NCI-H748 (cell line): ENCODE data around the gene AJM1.
A peak's percentile ranks its signal among the peaks of the same experiment; 100 is the strongest.
"Not testable (repeated sequence)": the region's sequence is repeated elsewhere in the genome, so short reads cannot be mapped to it uniquely, and the experiment has no call there.

Experiments
- DNase-seq: peaks from one replicate; lab custom pipeline; 2025; ENCODE audit not compliant: unreplicated experiment; lab: John Stamatoyannopoulos, UW

AJM1 gene

DNA sequence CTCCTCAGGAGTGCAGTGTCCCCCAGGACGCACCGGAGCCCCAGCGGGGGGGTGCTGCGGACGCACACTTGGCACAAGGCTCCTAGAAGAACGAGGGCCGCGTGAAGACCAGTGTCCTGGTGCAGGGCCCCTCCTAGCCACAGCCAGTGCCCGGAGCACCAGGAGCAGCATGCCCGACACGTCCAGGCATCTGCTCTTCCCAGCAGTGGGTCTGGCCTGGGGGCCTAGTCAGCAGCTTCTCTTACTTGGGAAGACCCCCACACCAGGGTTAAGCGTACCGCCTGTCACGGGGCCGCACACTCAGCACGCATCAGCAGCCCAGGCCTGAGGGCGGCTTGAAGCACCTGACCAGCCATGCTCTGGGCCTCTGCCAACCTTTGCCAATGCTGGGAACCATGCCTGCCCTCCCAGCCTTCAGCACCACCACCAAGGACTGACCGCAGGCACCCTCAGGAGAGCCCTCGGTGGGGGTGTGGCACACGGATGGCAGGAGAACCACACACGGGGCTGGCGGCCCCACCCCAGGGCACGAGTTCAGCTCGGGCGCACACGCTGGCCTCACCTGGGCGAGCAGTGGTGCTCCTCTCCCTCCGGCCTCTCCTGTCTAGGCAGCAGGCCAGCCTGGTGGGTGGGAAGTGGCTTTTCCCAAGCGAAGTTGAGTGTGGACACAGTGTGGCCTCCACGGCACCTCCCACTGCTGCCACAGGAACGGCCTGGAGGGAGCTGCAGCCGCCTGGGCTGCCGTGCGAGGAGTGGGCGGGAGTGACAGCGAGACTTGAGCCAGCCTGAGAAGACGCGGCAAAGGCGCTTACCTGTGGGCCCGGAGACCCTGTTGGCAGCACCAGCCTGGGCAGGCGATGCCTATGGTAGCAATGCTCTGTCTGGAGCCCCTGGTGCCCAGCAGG lies 12.0 kb upstream of the AJM1 start:
- DNase-seq = no peak

- DNase-seq = no peak
Observed at GRCh38 chr9:136831002-136831719, 11.1 kb upstream of the AJM1 start.

DNA sequence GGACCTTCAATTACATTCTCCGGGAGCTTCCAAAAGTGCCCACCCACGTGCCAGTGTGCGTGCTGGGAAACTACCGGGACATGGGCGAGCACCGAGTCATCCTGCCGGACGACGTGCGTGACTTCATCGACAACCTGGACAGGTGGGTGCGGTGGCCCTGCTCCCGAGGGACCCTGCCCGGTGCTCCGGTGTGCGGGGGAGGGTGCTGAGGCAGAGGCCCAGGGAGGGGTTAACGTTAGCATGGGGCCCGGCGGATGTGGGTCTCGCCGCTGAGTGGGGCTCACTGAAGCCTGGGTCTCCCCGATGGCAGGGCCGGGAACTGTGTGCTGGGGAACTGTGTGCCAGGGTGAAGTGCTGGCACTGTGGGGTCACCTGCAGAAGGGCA lies 10.6 kb upstream of the AJM1 start:
- DNase-seq = no peak

DNA sequence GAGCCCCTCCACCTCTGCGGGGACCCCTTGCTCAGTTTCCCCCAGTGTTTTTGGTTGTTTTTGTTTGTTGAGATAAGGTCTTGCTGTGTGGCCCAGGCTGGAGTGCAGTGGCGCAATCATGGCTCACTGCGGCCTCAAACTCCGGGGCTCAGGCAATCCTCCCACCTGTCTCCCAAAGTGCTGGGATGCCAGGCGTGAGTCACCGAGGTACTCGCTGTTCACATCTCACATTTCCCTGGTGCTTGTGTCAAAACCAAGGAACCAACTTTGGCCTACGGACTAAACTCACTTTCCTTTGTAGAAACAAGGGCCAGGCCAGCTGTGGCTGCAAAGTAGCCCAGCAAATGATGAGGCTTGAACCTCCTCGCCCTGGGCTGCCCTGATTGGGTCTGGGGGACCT lies 9.7 kb upstream of the AJM1 start:
- no peak for DNase-seq

GRCh38 chr9:136833381-136834048 lies 8.8 kb upstream of the AJM1 start:
- DNase-seq = not testable (repeated sequence)

- DNase-seq = no peak
Observed at GRCh38 chr9:136835162-136835931, 6.9 kb upstream of the AJM1 start.

DNA sequence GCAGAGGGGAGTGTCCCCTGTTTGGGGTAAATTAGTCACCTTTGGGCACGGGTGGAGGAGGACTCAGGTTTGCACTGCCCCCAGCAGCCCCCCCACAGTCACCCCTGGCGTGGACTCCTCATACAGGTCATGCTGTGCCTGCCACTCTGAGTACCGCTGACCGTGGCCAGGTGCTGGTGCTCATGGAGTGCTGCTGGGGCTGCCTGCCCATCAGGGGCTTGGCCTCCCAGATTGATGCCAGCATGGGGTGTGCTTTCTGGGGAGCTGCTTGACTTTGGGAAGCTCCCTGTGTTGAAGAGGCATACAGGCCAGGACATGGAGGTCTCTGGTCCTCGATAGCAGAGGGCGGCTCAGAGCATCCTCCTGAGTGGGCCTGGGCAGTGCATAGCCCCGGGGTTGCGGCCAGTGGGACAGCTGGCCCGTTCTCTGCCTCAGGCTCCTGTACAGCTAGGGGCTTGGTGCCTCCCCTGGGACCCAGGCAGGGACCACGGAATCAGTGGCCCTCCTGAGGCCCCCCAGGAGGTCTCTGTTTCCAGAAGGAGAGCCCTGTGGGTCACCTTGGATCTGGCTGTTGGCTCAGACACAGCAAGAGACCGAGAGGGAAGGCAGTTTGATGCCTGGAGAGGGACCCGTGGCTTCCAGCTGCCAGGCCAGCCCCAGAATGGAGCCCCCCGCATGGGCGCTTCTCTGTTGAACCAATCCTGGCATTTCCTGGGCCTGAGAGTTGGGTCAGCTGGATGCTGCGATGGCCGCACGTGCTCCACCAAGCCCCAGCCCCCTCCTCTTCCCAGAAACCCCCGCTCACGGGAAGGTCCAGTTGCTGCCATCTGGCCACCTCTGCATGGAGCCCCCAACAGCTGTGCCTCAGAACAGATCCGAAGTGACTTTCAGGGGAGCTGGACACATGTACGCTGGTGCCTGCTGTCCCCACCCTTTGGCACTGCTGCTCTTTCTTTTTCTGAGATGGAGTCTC lies 6.1 kb upstream of the AJM1 start:
- DNase-seq = no peak

DNA sequence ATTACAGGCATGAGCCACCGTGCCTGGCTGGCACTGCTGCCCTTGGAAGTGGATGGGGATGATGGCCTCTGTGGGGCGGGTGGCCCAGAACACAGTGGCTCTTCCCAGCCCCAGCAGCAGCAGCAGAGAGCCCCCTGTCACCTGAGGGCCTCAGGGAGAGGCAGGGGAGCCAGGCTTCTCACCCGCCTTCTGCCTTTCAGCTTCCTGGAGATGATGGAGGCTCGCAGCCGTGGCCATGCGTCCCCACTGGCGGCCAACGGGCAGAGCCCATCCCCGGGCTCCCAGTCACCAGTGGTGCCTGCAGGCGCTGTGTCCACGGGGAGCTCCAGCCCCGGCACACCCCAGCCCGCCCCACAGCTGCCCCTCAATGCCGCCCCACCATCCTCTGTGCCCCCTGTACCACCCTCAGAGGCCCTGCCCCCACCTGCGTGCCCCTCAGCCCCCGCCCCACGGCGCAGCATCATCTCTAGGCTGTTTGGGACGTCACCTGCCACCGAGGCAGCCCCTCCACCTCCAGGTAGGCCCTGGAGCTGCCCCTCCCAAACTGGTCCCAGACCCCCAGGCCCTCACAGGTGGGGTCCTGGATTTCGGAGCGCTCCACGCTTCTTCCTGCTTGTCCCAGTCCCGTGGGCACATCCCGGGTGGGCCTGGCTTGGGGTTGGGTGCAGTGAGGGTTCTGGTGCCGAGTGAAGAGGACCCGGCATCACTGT lies 5.0 kb upstream of the AJM1 start:
- no peak for DNase-seq

DNA sequence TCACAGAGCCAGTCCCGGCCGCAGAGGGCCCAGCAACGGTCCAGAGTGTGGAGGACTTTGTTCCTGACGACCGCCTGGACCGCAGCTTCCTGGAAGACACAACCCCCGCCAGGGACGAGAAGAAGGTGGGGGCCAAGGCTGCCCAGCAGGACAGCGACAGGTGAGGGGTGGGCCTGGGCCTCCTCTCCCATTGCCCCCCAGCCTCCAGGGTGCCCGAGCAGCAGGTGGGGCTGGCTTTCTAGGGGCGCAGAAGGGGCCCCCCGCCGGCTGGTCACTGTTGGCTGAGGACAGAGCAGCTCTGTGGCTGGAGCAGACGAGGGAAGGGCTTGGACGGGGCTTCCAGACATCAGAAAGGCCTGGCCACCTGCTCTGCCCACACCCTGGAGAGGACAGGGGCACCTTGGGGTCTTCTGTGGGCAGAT lies 4.4 kb upstream of the AJM1 start:
- not testable (repeated sequence) for DNase-seq

DNA sequence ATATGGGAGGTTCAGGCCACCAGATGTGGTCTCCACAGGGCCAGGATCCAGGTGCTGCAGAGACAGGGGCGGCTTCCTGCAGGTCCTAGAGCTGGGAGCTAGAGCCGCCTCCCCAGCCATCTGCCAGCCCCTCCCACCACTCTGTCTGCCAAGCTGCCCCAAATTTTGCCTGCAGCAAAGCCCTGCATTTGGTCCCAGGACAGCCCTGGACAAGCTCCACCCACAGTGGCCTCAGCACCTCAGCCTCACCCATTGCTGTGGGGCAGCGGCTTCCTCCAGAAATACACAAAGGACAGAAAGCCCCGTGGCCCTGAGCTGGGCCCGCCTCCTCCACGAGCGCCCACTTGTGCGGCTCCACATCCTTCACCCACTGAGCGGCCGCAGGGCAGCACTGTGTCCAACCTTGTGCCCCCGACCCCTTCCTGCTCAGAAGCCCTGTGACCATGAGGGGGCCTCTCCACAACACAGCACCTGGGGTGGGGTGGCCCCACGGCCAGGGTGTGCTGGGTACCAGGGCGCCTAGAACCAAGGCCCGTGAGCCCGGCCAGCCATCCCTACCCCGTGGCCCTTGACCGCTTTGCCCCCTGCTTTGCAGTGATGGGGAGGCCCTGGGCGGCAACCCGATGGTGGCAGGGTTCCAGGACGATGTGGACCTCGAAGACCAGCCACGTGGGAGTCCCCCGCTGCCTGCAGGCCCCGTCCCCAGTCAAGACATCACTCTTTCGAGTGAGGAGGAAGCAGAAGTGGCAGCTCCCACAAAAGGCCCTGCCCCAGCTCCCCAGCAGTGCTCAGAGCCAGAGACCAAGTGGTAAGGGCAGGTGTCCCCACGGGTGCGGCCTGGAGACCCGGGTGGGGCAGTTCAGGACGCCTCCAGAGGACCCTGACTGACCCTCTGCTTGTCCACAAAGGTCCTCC lies 3.7 kb upstream of the AJM1 start:
- DNase-seq = no peak

DNA sequence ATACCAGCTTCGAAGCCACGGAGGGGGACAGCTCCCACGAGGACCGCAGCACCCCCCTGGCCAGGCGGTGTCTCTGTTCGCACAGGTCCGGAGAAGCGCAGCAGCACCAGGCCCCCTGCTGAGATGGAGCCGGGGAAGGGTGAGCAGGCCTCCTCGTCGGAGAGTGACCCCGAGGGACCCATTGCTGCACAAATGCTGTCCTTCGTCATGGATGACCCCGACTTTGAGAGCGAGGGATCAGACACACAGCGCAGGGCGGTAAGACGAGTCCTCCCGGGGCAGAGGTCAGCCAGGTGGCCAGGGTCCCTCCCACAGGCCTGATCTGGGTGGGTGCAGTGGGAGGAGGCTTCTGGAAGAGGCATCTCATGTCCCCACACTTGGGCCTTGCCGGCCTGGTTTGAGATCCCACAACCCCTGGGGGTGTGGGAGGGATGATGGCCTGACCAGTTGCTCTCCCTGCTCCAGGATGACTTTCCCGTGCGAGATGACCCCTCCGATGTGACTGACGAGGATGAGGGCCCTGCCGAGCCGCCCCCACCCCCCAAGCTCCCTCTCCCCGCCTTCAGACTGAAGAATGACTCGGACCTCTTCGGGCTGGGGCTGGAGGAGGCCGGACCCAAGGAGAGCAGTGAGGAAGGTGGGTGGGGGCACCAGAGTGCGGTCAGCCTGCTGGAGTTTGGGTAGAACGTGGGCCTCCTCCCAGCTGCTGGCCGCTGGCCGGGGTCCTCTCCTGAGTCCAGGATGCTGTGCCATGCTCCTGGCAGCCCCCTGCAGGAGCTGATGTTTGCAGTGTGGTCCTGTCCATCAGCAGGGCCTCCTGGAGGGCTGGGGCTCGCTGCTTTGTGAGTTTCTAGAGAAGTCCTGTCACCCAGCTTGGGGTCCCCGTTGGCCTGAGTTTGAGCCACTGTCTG lies 2.8 kb upstream of the AJM1 start:
- DNase-seq = no peak

GRCh38 chr9:136840140-136840876 lies 2.0 kb upstream of the AJM1 start:
- no peak for DNase-seq

DNA sequence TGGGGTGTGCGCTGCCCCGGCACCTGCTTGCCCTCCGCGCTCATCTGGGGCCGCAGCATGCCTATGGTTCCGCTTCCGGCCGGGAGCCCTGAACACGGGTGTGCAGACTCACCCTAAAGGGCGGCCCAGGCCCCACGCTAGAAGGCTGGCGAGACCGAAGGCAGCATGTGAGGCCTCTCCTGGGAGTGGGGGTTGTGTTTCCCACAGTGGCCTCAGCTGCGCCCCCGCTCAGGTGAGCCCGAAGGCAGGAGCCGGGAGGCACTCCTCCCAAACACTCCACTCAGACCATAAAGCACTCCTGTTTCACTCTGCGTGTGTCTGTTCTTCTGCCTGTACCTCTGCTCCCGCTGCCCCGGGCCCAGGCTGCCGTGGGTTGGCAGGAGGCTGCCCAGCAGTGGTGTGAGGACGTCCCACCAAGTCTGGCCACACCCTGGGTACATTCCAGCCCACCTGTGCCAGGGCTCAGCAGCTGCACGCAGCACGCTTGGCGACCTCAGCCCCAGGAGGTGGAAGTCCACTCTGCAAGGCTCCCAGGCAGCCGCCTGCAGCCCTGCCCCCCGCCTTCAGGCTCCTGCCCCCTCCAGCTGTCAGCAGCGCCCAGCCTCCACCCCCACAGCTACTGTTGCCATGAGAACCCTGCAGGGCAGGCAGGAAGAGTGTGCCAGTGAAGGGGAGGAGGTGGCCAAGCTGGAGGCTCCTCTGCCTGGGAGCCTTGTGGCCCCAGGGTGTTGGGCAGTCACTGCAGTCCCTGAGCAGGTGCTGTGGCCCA lies 1.2 kb upstream of the AJM1 start:
- peak; percentile 52 for DNase-seq

DNA sequence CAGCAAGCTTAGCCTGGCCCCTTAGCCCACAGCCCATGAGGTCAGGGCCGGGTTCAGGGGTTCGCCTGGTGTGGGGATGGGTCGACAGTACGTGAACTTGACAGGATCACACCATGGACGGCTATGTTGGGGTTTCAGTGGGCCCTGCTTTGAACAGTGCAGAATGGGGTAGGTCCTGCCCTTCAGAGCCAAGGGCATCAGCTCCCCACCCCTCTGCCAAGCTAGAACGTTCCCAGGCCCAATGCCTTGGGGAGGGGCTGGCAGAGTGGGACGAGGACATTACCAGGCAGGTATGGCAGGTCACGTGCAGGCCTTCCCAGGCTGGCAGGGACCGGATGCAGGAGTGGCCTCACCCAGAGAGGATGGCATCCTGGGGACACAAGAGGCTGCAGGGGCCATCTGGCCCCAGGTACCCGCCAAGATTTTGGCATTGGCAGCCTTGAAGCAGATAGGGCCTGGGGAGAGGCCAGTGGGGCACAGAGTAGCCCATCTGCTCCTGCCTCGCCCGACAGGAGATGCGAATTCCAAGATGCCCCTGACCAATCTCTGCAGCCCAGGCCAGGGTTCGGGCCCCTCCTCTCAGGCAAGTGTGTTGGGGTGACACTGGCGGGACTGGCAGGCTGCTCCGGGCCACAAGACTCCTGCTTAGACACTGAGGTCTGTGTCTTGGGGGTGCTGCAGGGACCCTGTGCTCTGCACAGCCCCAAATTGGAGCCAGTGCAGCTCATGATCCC lies 465 bp upstream of the AJM1 start:
- DNase-seq = peak; percentile 18

GRCh38 chr9:136843159-136843800 lies 1.0 kb downstream of the AJM1 start:
- DNase-seq = not testable (repeated sequence)
